ENCODE measurements around the gene PRKCH. TPM values are rescaled to one million over a fixed set of nuclear protein-coding genes. Genes with fewer than 3 reads are reported as not detected.

The PRKCH gene
- polyA plus RNA-seq, 1 donor from 2014 or later = 2.0 TPM

DNA sequence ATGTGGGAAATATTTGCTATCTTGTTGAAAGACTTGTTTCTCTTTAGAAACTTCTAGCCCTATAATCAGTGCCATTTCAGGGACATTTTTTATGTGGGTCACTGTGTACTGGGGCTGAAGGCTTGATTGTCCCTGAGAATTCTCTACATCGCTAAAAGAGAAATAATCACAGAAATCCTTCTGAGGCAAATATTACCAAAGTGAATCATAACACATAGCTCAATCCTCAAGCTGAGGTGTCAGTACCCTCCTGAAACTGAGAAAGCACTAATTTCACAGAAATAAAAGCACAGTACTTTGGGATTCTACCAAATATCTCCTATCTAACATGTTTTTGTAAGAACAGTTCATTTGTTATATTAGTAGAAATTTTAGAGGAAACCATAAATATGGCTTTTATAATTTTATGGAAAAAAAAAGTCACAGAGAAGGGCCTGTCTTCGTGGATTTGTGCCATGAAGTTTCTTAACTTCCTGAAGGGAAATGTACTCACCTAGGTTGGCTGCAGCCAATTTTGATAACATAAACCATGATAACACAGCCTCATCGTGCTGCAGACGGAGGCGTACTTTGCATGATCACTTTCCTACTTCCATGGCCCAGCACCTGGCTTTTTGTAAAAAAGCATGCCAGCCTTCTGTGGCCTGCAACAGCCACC lies 210.2 kb downstream of the PRKCH start:
- TF ChIP-seq EZH2 (IDR thresholded peaks at IDR 0.05; ENCODE audit: borderline replicate concordance, insufficient read depth, low read length, poor library complexity, severe bottlenecking) (no peak), SMC3 (conservative IDR thresholded peaks at IDR 0.05; ENCODE audit: poor library complexity) (no peak), MXI1 (conservative IDR thresholded peaks at IDR 0.05; ENCODE audit: poor library complexity, severe bottlenecking) (no peak), TAF1 (IDR thresholded peaks at IDR 0.05; ENCODE audit: low read depth) (no peak)
- TF ChIP-seq, protein P1, sequence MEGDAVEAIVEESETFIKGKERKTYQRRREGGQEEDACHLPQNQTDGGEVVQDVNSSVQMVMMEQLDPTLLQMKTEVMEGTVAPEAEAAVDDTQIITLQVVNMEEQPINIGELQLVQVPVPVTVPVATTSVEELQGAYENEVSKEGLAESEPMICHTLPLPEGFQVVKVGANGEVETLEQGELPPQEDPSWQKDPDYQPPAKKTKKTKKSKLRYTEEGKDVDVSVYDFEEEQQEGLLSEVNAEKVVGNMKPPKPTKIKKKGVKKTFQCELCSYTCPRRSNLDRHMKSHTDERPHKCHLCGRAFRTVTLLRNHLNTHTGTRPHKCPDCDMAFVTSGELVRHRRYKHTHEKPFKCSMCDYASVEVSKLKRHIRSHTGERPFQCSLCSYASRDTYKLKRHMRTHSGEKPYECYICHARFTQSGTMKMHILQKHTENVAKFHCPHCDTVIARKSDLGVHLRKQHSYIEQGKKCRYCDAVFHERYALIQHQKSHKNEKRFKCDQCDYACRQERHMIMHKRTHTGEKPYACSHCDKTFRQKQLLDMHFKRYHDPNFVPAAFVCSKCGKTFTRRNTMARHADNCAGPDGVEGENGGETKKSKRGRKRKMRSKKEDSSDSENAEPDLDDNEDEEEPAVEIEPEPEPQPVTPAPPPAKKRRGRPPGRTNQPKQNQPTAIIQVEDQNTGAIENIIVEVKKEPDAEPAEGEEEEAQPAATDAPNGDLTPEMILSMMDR (IDR thresholded peaks at IDR 0.05; ENCODE audit: poor library complexity, severe bottlenecking) = no peak
- TF ChIP-seq, protein P2, sequence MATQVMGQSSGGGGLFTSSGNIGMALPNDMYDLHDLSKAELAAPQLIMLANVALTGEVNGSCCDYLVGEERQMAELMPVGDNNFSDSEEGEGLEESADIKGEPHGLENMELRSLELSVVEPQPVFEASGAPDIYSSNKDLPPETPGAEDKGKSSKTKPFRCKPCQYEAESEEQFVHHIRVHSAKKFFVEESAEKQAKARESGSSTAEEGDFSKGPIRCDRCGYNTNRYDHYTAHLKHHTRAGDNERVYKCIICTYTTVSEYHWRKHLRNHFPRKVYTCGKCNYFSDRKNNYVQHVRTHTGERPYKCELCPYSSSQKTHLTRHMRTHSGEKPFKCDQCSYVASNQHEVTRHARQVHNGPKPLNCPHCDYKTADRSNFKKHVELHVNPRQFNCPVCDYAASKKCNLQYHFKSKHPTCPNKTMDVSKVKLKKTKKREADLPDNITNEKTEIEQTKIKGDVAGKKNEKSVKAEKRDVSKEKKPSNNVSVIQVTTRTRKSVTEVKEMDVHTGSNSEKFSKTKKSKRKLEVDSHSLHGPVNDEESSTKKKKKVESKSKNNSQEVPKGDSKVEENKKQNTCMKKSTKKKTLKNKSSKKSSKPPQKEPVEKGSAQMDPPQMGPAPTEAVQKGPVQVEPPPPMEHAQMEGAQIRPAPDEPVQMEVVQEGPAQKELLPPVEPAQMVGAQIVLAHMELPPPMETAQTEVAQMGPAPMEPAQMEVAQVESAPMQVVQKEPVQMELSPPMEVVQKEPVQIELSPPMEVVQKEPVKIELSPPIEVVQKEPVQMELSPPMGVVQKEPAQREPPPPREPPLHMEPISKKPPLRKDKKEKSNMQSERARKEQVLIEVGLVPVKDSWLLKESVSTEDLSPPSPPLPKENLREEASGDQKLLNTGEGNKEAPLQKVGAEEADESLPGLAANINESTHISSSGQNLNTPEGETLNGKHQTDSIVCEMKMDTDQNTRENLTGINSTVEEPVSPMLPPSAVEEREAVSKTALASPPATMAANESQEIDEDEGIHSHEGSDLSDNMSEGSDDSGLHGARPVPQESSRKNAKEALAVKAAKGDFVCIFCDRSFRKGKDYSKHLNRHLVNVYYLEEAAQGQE (IDR thresholded peaks at IDR 0.05; ENCODE audit: borderline replicate concordance) = no peak
- Histone ChIP-seq H3K4me2 (ENCODE audit: low read length) (no peak overlapping the region), H4K20me1 (ENCODE audit: insufficient read depth) (no peaks in the 10 kb centered on the region), H3K27ac (ENCODE audit: low read length) (no peak overlapping the region), H3K79me2 (replicated peaks; ENCODE audit: insufficient read depth, low read length) (no peaks in the 10 kb centered on the region), H3K36me3 (ENCODE audit: insufficient read depth, low read length) (no peaks in the 10 kb centered on the region), H3K9me3 (ENCODE audit: low read length) (no peaks in the 10 kb centered on the region), H3K9ac (ENCODE audit: low read length) (no peak overlapping the region), H3K4me3 (ENCODE audit: low read length) (no peak overlapping the region), H3K9me2 (ENCODE audit: insufficient read depth, low read length) (no peaks in the 10 kb centered on the region), H2AFZ (ENCODE audit: low read depth, low read length) (no peak overlapping the region), H3K27me3 (ENCODE audit: insufficient read depth, low read depth, low read length) (no peaks in the 10 kb centered on the region), H3F3A (ENCODE audit: insufficient read depth, low read length, poor library complexity, severe bottlenecking) (no peaks in the 10 kb centered on the region)

DNA sequence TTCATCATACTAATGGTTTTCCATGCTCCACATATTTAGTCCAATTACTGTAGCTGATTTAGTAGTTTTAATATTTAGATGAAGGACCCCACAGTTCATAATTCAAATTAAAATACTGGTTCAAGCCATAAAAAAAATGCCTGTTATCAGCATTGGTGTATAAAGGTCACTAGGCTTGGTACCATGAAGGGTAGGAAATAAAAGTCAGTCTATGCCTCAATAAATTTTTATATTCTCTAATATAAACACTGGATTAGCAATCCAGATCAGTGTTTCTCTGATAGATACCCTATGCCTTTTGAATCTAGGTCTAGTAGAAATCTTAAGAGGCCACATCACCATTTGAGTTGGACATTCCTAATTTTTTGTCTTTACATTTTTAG lies 210.7 kb downstream of the PRKCH start:
- no peaks in the 10 kb centered on the region for H3F3A ChIP-seq (ENCODE audit: insufficient read depth, low read length, poor library complexity, severe bottlenecking)
- H3K79me2 ChIP-seq (replicated peaks; ENCODE audit: insufficient read depth, low read length) = no peaks in the 10 kb centered on the region
- TF ChIP-seq, protein P2 (IDR thresholded peaks at IDR 0.05; ENCODE audit: borderline replicate concordance) = no peak
- TF ChIP-seq TAF1 (IDR thresholded peaks at IDR 0.05; ENCODE audit: low read depth) (no peak), SMC3 (conservative IDR thresholded peaks at IDR 0.05; ENCODE audit: poor library complexity) (no peak)
- no peaks in the 10 kb centered on the region for H3K9me2 ChIP-seq (ENCODE audit: insufficient read depth, low read length)
- H3K4me3 ChIP-seq (ENCODE audit: low read length) = no peak overlapping the region
- no peaks in the 10 kb centered on the region for H3K9me3 ChIP-seq (ENCODE audit: low read length)
- no peak overlapping the region for H2AFZ ChIP-seq (ENCODE audit: low read depth, low read length)
- no peak overlapping the region for H3K4me2 ChIP-seq (ENCODE audit: low read length)
- H4K20me1 ChIP-seq (ENCODE audit: insufficient read depth) = no peaks in the 10 kb centered on the region
- no peaks in the 10 kb centered on the region for H3K36me3 ChIP-seq (ENCODE audit: insufficient read depth, low read length)
- no peak overlapping the region for H3K27ac ChIP-seq (ENCODE audit: low read length)
- no peak overlapping the region for H3K9ac ChIP-seq (ENCODE audit: low read length)
- H3K27me3 ChIP-seq (ENCODE audit: insufficient read depth, low read depth, low read length) = no peaks in the 10 kb centered on the region
